Stromal cell of bone marrow (primary cell): ENCODE results near the gene USP33.
"Not testable (repeated sequence)": the region's sequence is repeated elsewhere in the genome, so short reads cannot be mapped to it uniquely, and the experiment has no call there.

Experiments used
- DNase-seq: peaks from one replicate; pipeline ENCODE4 v3.0.0-alpha.2; 2012; ENCODE audit warnings: low read depth

Gene USP33

GRCh38 chr1:77739235-77739634 lies 20.4 kb downstream of the USP33 start:
- DNase-seq, result no peak

GRCh38 chr1:77732090-77732489 lies 27.6 kb downstream of the USP33 start:
- no peak for DNase-seq

GRCh38 chr1:77725706-77726105 lies 33.9 kb downstream of the USP33 start:
- no peak for DNase-seq

- DNase-seq, result no peak
Observed at GRCh38 chr1:77718181-77718580, 41.5 kb downstream of the USP33 start.

- no peak for DNase-seq
Observed at GRCh38 chr1:77716065-77716464, 43.6 kb downstream of the USP33 start.

- no peak for DNase-seq
Observed at GRCh38 chr1:77709727-77710126, 49.9 kb downstream of the USP33 start.

GRCh38 chr1:77706321-77706720 lies 53.3 kb downstream of the USP33 start:
- no peak for DNase-seq

- DNase-seq, result no peak
Observed at GRCh38 chr1:77704736-77705135, 54.9 kb downstream of the USP33 start.

GRCh38 chr1:77699673-77700072 lies 60.0 kb downstream of the USP33 start:
- DNase-seq, result not testable (repeated sequence)

- DNase-seq, result no peak
Observed at GRCh38 chr1:77697441-77697840, 62.2 kb downstream of the USP33 start.

GRCh38 chr1:77688939-77689338 lies 70.7 kb downstream of the USP33 start:
- no peak for DNase-seq

- DNase-seq, result no peak
Observed at GRCh38 chr1:77687519-77687906, 72.1 kb downstream of the USP33 start.

GRCh38 chr1:77686796-77687518 lies 72.7 kb downstream of the USP33 start:
- no peak for DNase-seq

GRCh38 chr1:77683160-77684148 lies 76.2 kb downstream of the USP33 start:
- DNase-seq, result peak; percentile 83

- peak; percentile 86 for DNase-seq
Observed at GRCh38 chr1:77682460-77683159, 77.0 kb downstream of the USP33 start, which contains the start of gene ZZZ3. ZZZ3 (minus strand) TSS chr1:77682658; CDS start chr1:77633354, 49,304 bp downstream.

GRCh38 chr1:77680173-77680572 lies 79.5 kb downstream of the USP33 start:
- DNase-seq, result no peak

GRCh38 chr1:77678660-77679610 lies 80.7 kb downstream of the USP33 start:
- no peak for DNase-seq

- DNase-seq, result not testable (repeated sequence)
Observed at GRCh38 chr1:77674807-77675206, 84.8 kb downstream of the USP33 start.

- DNase-seq, result no peak
Observed at GRCh38 chr1:77673716-77674355, 85.8 kb downstream of the USP33 start.

- no peak for DNase-seq
Observed at GRCh38 chr1:77673030-77673429, 86.6 kb downstream of the USP33 start.

GRCh38 chr1:77672374-77672773 lies 87.3 kb downstream of the USP33 start:
- DNase-seq, result no peak
